C4-2B (cell line): ENCODE data around the gene SNCAIP.

Experiments used
- H3K27ac ChIP-seq: fragments of 450-650 bp; 2 replicates; pipeline ENCODE4 v1.5.1; 2017
- ZFX ChIP-seq: fragments of 450-650 bp; IDR thresholded peaks from 2 replicates; pipeline ENCODE4 v1.6.1; 2017
- TF ChIP-seq, protein P1 (sequence below): fragments of 450-650 bp; conservative IDR thresholded peaks from 2 replicates; pipeline ENCODE4 v1.5.1; 2017; ENCODE audit warnings: mild to moderate bottlenecking

Gene SNCAIP

DNA sequence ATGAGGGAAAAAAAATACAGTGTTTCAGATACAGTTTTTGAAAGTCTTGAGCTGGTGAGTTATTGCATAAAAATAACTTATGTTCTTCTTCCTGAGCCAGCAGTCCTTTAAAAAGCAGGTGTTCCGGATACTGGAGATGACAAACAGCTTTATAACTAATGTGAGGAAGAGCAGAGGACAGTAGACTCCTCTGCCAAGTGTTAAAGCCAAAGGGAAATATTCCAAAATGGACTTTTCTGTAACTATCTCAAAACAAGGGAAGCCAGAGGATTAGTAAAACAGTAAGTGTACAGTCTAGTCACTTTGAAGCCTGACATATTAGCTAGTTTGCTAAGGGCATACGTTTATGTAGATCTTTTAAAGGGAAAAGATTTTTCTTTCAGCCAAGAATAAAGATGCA is 11.0 kb upstream of the SNCAIP start:
- no peak overlapping the region for H3K27ac ChIP-seq
- TF ChIP-seq, protein P1, sequence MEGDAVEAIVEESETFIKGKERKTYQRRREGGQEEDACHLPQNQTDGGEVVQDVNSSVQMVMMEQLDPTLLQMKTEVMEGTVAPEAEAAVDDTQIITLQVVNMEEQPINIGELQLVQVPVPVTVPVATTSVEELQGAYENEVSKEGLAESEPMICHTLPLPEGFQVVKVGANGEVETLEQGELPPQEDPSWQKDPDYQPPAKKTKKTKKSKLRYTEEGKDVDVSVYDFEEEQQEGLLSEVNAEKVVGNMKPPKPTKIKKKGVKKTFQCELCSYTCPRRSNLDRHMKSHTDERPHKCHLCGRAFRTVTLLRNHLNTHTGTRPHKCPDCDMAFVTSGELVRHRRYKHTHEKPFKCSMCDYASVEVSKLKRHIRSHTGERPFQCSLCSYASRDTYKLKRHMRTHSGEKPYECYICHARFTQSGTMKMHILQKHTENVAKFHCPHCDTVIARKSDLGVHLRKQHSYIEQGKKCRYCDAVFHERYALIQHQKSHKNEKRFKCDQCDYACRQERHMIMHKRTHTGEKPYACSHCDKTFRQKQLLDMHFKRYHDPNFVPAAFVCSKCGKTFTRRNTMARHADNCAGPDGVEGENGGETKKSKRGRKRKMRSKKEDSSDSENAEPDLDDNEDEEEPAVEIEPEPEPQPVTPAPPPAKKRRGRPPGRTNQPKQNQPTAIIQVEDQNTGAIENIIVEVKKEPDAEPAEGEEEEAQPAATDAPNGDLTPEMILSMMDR = no peak
- no peak for TF ChIP-seq ZFX

DNA sequence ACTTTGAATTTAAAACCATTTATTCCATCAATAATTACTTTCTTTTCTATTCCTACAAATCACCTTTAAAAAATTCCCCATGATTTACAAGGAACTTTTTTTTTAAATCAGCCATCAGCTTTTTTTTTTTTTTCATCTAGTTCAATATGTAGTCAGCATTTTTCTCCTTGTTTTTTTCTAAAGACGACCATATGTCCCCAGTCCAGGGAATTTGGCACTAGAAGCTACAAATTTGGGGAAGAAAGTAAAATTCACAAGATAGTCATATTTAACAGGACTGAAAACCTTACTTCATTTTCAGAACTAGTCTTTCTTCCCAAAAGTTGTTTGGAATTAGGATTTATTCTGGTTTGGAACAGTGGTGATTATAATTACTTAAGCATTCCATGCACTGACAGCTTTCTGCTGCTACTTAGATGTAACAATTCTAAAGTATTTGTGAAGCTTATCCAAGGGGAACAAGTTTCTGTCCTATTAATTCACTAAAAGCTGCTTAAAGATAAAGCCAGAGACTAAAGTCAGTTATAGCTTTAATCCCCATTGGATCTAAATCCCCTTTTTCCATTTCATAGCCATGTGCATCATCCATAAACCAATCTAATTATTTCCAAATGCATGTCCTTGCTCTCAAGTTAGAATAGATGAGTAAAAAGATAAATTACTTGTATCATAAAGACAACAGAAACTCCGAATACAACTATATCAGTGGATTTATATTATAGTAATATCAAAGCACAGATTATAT is 7.4 kb upstream of the SNCAIP start:
- TF ChIP-seq, protein P1 = no peak
- no peak for TF ChIP-seq ZFX
- H3K27ac ChIP-seq = no peak overlapping the region

DNA sequence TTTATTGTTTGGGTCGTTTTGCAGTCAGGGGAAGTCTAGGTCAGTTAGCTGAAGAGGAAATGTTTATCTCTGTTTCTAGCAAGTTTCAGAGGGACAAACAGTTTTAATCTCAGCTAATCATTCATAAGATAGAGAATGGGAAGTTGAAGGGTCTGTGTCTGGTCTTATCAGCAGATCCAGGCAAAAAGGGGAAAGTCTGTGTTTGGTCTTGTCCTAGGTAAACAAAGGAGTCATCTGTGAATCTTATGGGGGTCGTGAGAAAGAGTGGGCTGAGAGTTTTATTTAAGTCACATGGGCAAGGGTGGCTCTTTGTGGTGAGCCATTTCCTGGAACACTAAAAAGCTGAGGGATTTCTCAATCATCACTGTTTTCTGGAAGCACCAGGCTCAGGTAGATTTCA is 5.6 kb upstream of the SNCAIP start:
- TF ChIP-seq ZFX = no peak
- TF ChIP-seq, protein P1 = no peak
- no peak overlapping the region for H3K27ac ChIP-seq

DNA sequence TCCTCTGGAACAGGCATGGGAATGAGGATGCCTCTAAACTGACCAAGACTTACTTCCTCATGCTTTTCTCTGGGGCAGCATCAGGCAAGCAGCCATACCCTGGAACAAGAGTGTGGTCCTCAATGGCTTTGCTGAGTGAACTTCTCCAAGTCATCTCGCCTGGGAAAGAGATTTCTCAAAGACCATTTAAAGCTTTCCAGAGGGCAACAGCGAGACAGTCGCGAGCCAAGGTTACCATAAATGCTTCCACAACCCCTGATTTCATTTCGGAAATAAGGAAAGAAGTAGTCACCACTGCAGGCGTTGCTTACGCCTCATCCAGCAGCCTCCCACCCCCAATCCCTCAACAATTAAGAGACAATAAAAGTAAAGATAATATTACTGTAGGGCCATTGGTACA is 1.1 kb upstream of the SNCAIP start:
- no peak for TF ChIP-seq ZFX
- TF ChIP-seq, protein P1 = no peak
- no peak overlapping the region for H3K27ac ChIP-seq

DNA sequence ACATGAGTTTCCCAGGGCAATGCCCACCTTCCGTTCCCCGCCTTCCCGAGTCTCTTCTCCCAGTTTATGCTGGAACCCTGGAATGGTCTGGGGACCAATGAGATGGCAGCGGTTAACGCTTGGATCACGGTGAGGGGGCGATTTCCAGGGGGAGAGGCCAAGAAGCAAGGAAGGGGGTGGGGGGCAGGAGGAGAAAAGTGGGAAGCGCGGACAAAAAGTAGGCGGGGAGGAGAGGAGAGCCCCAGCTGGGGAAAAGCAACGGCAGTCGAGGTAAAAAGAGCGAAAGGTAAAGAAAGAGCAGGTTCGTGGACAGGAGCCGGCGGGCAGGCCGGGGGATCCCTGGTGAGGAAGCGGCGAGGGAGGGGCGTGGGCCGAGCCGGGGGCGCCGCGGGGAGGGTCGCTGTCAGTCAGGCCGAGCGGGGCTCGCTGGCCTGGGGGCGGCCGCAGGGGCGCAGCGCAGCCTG is 508 bp upstream of the SNCAIP start:
- TF ChIP-seq, protein P1 = no peak
- no peak for TF ChIP-seq ZFX
- H3K27ac ChIP-seq = no peak overlapping the region

DNA sequence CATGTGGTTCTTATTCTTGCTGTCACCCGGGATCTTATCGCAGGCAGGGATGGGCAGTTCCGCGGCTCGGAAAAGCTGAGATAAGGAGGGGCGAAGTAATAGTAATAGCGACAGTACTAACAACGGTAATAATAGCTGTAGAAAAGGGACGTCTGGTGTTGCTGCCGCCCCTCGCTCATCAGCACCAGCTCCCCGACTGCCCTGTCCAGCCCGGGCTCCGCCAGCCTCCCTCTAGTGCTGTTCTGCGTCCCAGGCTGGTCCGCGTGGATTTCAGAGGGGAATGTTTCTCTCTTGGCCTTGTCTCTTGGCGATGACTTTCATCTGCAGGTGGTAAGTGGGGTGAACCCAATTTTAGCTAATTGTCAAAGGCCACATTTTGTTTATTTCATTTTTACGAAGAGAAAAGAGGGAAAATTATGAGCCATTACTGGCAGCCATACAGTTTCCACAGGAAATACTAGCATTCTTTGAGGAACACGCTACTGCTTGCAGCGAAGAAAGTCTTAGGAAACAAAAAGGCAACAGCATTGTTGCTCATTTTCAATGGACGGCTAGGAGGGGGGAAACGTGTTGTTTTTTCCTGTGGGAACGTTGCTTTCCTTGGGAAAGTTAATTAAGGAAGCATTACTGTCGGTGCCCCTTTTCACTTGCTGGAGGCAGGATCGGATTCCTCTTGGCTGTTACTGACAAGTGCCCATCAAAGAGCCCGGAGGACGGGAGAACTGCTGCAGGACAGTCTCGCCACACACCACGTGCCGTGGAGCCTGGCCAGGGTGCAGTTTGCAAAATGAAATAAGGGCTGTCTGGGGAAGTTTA is 762 bp downstream of the SNCAIP start:
- H3K27ac ChIP-seq = no peak overlapping the region
- TF ChIP-seq, protein P1 = no peak
- TF ChIP-seq ZFX = no peak

DNA sequence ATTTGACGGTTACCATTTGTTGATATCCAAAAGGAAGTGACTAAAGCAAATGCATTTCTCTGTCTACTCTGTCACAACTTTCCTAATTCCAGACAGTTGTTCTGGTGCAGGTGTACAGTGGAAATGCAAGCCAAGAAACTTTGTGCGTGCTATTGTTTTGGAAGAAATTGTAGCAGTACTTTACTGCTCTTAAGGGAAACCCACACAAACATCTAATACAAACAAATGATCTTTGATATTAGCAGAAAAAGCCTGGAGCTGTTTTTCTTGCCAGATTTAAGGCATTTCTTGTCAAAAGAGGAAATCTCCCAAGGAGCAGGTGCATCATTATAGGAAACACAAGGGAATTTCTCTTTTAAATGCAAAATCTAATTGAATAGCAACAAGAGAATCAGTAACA is 2.0 kb downstream of the SNCAIP start:
- TF ChIP-seq ZFX = no peak
- TF ChIP-seq, protein P1 = no peak
- no peak overlapping the region for H3K27ac ChIP-seq
